HCEC 1CT (cell line): ENCODE data around the gene GPAT3.

Experiments
- DNase-seq: peaks from one replicate; pipeline ENCODE4 v3.0.0-alpha.2; 2017

The GPAT3 gene

GRCh38 chr4:83651846-83652245 is 115.9 kb downstream of the GPAT3 start:
- peak; percentile 16 for DNase-seq
